Stimulated activated CD4-positive, alpha-beta T cell treated with anti-CD3 and anti-CD28 coated beads, Interleukin-1b, Interleukin-23, amount 100 ng/mL, for 48 hours (primary cell): ENCODE data around the gene INSIG1.

Experiments
- DNase-seq: peaks from one replicate; pipeline ENCODE4 v3.0.0-alpha.2; 2020

INSIG1 gene

GRCh38 chr7:155352753-155353115 lies 55.1 kb downstream of the INSIG1 start:
- DNase-seq = no peak

DNA sequence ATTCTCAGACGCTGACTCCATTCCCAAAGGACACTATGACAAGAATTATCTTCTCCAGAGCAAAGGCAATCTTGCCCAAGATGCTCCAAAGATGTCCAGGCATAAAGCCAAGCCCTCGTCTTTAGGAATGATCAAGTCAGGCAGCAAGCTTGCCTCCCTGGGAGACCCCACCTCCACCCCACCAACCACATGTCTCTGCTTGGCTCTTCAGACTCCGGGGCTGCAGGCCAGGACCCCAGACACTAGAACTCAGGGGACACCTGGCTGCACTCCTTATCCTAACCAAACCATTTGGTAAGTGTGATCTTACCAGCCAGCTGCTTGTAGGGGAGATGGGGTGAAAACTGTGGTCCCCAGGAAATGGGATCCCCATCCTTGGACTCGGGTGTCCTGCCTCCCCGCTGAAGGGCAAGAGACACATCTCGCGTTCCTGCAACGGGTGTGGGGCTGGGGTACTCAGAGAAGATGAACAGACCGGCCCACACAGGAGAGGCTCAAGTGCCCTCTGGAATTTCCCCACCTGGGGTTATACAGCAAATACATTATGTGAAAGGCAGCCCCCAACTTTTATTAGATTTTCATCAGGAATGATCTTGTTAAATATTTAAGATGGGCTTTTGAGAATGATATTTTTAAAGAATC lies 55.7 kb downstream of the INSIG1 start:
- DNase-seq = no peak

DNA sequence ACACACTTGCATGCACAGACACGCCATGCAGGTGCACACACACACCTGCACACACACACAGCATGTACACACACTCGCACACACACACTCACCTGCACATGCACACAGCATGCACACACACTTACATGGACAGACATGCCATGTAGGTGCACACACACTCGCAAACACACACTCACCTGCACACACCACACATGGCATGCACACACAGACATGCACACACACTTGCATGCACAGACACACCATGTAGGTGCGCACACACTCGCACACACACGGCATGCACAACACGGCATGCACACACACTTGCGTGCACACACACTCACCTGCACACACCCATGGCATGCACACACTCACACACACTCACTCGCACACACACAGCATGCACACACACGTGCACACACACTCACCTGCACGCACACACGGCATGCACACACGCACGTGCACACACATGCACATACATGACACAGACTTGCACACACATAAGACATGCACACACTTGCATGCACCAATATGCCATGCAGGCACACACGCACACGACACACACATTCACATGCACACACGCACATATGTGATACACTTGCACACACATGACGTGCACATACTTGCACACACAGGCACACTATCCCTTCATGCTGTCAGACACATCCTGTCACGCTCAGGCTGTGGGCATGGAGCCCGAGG lies 56.8 kb downstream of the INSIG1 start:
- no peak for DNase-seq

DNA sequence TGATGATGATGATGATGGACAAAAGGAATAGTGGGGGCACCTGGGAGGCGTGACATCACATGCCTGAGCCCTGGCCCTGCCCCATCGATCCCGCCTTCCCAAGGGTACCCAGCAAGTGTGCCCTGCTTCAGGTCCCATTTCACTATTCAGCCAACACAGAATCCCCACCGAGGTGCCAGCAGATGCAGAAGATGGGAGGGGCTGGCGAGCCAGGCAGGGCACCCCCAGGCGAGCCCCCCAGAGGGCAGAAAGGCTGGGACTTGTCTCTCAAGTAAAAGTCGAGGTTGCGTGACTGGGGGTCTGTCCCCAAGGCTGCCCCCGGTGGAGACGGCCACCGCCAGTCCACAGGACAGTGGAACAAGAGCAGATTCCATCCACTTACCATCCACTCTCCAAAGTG lies 57.5 kb downstream of the INSIG1 start:
- no peak for DNase-seq

GRCh38 chr7:155355745-155356144 lies 58.1 kb downstream of the INSIG1 start:
- DNase-seq = no peak

DNA sequence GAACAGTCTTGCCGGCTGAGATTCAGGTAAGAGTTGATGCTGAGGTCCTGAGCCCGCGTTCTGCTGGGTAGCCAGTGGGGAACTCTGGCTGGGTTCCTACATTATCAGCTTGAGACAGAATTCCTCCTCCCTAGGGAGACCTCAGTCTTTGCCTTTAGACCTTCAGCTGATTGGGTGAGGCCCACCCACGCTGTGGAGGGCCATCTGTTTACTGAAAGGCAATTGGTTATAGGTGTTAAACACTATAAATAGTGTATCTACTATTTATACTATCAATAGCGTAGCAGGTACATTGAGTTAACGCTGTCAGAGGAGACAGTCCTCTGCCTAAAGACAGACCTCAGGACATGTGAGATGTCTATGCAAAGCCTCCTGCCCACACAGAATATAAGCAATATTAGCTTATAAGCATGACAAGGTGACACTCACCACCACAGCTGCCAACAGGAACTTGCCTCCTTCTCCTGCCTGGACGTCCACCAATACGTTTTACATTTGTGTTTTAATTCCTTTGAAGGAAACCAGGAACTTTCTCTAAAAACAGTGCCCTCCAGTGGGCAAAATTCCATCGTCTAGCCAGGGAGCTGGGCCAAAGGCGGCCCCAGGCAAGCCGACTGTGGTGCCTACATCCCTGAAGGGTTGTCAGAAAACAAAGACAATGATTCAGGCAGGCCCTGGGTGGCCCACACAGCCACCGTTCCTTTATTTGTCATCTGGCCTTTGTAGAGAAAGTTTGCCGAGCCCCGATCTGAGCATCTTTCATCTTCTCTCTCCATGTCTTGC lies 58.8 kb downstream of the INSIG1 start:
- DNase-seq = no peak

DNA sequence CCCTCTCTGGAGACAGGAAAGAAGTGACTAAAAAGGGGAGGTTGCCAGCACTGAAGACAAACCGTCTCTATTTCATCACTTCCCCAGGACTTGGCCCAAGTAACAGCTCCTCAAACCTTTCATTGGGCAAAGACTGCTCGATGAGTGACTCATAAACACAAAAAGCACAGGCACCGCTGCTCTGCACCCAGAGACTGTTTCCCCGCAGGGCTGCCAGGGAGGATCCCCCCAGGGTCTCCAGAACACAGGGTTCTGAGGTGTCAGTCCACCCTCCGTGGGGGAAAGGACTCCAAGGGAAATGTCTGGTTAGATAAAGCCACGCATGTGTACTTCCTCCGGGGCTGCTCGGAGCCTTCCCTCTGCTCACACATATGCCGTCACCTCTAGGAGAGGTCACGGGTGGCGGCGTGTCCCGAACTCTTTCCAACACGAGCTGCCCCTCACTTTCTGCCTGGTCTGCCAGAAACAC lies 59.9 kb downstream of the INSIG1 start:
- no peak for DNase-seq

DNA sequence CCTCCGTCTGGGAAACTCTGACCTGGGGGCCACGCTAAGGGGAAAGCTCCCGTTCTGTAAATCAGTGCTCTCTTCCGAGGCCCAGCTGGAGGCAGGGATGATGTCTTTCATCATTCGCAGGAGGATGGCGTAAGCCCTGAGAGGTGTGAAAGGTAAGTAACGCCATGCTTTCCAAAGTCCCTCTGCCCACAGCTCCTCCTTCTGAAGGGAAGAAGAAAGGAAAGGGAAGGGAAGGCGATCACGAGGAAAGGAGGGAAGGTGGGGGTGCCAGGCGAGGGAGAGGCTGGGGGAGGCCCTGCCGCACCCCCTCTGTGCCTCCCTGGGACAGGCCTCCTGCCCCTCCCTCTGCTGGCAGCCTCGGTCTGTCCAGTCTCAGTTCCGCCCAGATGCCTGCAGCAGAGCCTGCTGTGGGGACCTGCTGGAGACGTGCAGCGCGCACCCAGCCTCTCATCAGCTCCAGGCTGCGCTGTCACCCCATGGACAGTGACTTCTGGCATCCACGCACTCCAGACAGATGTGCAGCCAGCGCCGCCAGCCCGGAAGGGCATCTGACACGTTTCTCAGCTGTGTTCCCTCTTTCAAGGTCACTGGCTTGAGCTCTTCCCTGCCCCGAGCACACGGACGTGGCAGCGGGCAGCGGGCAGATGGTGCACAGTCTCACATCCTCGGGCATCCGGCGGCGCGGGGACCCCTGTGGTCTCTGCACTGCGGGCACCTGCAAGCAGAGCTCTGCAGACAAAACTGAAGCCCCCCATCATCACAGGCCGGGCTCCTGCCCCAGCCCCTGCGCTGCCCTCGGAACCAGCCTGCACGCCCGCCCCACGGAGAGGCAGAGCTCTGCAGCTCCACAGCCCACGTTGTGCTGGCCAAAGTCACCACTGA lies 60.6 kb downstream of the INSIG1 start:
- DNase-seq = no peak

DNA sequence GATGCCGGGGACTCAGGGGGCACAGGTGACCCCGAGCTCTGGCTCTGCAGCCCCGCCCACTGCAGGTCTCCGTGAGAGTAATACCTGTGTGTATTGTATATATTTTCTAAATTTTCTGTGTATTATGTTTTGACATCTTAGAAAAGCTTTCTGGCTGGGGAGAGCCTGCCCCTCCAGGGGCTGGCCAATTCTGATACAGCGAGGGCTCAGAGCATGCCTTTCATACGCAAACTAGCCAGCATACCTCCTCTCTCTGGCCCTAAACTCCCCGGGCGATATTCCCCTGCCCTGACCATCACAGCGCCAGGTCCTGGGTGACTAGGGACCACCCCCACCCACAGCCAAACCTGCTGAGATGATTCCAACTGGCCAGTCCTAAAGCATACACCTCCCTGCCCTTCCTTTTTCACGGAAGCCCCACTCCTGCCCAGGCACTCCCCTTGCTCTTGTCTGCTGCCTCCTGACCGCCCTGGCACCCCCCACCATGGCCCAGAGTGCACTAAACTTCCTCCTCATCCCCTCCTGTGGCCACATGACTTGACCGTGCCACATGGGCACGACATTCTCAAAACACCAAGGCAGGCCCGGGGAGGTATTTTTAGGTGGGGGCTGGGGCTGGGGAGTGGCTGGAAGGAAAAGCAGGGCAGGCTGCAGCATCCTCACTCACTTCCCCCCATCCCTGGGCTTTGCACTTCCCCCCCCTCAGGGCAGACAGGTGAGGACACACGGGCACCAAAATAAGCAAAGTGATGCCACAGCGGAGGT lies 61.5 kb downstream of the INSIG1 start:
- no peak for DNase-seq
